Astrocyte of the hippocampus (primary cell): ENCODE results near the gene RGS11.

ENCODE experiments used
- DNase-seq: peaks from one replicate; pipeline ENCODE4 v3.0.0; 2011; ENCODE audit warnings: low read depth, low spot score

Gene RGS11

DNA sequence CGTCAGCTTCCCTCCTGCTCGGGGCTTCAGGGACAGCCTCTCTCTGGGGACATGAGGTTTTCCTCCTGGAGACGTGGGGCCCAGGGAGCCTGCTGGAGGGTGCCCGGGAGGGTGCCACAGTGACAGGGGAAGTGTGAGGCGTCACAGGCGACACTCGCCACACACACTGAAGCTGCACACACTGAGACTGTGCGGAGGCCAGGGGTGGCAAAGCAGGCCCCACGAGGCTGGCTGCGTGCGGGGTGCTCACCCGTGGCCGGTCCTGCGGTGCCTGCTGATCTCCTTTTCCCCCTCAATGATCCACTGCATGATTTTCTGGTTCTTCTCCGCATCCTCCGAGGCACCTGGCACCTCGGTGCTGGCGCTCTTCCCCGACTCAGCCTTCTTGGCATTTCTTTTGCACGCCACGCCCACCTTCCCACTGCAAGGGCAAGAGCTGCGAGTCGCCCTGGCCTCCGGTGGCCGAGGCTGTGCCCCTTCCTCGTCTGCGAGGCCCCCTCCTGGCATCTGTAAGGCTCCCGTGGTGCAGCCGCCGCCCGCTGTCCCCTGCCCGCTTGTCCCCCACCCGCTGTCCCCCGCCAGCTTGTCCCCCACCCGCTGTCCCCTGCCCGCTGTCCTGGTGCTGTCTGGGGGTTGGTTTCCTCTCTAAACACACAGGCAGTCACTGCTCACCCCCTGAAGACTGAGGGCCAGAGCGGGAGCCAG is 21.2 kb upstream of the RGS11 start:
- DNase-seq = no peak

GRCh38 chr16:296276-296675 is 20.5 kb upstream of the RGS11 start:
- DNase-seq = no peak

- DNase-seq = no peak
Observed at GRCh38 chr16:293043-293775, 17.5 kb upstream of the RGS11 start.

DNA sequence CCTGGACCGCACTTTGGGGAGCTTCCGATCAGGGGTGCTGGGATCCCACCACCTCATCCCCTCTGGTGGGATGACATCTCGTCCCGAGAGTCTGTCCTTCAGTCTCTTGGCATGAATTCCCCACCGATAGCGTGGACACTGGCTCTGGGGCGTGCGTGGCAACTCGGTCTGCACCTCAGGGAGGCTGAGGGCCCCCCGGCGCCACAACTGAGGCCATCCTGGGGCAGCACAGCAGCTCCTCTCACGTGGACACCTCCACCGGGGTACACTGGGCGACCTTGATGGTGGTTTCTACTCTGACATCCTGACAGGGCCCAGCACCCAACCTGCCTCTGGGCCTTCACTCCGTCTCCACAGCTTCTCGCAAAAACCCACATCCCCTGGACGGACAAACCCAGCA is 15.8 kb upstream of the RGS11 start:
- no peak for DNase-seq

DNA sequence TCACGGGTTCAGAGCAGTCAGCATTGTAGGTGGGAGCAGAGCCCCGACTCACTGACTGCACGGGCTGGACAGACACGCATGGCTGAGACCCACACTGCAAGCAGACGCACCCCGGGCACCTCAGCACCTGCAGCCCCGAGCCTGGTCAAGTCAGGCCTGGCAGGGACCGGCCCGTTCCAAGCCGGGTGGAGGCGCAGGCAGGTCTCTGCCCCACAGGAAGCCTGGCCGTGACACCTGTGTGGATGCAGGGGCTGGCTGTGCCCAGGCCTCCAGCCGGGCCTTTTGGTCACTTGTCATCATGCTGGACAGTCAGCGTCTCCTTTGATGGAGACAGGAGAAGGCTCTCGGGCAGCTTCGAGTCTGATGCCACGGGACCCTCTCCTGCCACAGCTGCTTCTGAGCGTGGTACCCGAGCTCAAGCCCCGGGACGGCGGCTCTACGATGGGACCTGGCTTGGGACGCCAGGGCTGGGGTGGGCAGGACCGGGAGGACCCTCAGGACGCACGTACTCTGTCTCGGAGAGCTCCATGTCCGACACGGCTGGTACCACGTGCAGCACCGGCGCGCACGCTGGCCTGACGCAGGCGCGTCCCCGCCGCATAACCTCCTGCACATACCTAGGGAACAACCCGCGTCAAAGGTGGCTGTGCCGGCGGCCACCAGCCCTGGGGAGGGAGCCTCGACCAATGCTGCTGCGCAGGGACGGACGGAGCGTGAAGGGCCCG is 15.1 kb upstream of the RGS11 start:
- DNase-seq = no peak

DNA sequence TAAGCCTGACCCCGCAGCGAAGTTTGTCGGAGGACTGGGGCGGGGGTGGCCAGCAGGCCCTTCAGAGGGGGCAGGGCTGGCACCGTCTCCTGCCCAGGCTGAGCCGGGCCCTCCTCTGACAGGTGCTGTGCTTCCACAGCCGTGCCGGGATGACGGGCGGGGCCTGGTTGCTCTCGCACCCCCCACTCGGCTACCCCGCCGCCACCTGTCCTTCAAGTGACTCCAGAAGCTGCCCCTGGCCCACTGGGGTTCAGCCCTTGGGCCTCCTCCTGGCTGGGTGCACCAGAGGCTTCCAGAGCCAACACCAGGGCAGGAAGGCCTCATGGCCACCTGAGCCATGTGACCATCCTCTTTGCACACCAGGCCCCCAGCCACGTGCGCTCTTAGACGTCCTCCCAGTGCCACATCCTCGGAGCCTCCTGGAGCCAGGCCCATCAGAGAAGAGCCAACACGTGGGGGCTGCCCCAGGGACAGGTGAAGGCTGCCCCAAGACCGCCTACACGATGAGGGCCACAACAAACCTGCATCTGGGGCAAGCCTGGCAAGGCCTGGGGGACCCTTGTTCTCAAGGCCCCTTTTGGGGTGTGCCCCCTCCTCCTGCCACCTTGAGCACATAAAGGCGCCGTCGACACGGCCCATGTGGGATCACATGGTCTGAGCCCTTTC is 14.4 kb upstream of the RGS11 start:
- no peak for DNase-seq

GRCh38 chr16:289395-289997 is 13.8 kb upstream of the RGS11 start:
- no peak for DNase-seq

- DNase-seq = no peak
Observed at GRCh38 chr16:287981-288920, 12.5 kb upstream of the RGS11 start.

- DNase-seq = no peak
Observed at GRCh38 chr16:287298-287811, 11.6 kb upstream of the RGS11 start.

GRCh38 chr16:286491-287297 is 10.9 kb upstream of the RGS11 start:
- DNase-seq = no peak

- no peak for DNase-seq
Observed at GRCh38 chr16:285146-286055, 9.7 kb upstream of the RGS11 start.

DNA sequence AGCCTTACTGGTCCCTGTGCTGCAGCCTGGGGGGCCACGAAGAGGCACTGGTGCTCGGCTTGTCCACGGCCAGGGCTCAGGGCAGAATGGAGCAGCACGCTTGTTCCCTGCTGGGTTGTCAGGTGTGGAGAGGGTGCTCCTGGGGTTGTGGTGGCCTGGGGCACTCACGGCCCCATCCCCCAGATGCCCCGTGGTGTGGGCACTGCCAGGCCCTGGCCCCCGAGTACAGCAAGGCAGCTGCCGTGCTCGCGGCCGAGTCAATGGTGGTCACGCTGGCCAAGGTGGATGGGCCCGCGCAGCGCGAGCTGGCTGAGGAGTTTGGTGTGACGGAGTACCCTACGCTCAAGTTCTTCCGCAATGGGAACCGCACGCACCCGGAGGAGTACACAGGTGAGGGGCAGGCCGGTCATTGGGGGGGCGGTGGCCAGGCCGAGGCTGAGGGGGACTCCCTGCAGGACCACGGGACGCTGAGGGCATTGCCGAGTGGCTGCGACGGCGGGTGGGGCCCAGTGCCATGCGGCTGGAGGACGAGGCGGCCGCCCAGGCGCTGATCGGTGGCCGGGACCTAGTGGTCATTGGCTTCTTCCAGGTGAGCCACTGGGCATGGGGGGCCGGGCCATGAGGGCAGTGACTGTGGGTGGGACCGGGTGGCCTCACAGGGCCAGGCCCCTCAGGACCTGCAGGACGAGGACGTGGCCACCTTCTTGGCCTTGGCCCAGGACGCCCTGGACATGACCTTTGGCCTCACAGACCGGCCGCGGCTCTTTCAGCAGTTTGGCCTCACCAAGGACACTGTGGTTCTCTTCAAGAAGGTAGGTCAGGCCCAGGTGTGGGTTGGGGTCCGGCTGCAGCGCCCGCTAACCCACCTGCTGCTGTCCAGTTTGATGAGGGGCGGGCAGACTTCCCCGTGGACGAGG is 8.7 kb upstream of the RGS11 start:
- DNase-seq = no peak

DNA sequence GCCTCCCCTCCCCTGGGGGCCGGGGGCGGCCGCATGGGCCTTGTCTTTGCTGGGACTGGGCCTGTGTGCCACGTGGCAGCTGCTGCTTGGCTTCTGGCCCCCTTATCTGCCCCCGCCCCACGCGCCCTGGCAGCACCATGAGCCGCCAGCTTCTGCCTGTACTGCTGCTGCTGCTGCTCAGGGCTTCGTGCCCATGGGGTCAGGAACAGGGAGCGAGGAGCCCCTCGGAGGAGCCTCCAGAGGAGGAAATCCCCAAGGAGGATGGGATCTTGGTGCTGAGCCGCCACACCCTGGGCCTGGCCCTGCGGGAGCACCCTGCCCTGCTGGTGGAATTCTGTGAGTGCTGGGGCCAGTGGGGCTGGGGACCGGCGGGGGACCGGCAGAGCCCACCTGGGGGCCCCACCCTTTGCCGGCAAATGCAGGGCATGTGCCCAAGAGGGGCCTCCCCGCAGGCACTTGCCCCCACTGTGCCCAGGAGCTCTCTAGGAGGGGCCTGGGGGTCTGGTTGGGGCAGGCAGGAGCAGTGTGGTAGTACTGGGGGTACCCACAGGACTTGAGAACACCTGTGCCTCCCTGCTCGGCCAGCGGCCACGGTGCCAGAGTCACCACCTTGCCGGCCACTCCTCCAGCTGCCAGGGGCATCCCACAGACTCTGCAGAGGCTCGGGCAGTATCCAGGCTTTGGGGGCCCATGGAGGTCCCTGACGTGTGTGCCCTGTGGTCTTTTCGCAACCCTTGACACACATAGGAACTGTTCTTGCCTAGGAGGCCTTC is 7.5 kb upstream of the RGS11 start, which contains the start of gene PDIA2:
PDIA2 (plus strand) TSS at position 132 of the 773 bp plus-strand sequence; CDS start at position 138, 6 bp downstream.
- DNase-seq = no peak

DNA sequence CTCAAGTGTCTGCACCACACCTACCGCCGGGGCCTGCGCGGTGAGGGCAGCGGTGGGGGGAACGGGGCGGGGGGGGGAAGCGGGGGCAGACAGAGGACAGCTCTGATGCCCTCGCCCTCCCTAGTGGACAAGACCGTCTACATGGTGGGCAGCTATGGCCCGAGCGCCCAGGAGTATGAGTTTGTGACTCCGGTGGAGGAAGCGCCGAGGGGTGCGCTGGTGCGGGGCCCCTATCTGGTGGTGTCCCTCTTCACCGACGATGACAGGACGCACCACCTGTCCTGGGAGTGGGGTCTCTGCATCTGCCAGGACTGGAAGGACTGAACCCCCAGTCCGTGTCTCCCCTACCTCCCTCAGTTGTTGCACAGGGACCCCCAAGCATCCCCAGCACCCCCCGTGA is 6.7 kb upstream of the RGS11 start:
- DNase-seq = no peak

- no peak for DNase-seq
Observed at GRCh38 chr16:281660-282255, 6.0 kb upstream of the RGS11 start.
